Measurements from ENCODE around the gene CACNA1I.

DNA sequence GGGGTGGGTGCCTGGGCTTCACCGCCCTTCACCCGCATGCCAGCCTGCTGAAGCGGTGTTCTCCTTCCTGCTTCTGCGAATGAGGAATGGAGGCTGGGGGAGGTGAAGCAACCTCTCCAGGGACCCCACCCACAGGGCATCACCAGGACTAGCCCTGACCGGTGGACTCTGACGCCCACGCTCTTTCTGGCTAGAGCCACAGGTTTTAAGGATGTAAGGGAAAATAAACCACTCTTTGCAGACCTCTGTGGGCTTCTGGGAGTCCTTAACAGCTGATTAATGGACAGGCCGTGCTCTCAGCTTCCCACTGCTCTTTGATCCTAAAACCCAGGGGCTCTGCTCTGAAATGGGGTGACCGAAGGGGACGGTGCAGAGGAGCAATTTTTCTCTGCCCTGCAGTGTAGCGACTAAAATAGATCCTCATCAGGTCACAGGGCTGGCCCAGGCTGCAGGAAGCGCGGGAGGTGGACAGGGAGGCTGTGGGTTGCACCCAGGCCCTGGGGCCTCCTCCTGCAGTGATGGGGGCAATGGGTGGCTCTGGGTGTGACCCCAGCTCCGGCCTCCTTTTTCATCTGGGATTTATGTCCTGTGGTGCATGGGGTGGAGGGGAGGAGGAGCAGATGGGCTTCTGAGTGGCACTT is 127.4 kb downstream of the CACNA1I start:
- TF ChIP-seq POLR2A (IDR thresholded peaks at IDR 0.05) = no peak
- TF ChIP-seq, protein P1, sequence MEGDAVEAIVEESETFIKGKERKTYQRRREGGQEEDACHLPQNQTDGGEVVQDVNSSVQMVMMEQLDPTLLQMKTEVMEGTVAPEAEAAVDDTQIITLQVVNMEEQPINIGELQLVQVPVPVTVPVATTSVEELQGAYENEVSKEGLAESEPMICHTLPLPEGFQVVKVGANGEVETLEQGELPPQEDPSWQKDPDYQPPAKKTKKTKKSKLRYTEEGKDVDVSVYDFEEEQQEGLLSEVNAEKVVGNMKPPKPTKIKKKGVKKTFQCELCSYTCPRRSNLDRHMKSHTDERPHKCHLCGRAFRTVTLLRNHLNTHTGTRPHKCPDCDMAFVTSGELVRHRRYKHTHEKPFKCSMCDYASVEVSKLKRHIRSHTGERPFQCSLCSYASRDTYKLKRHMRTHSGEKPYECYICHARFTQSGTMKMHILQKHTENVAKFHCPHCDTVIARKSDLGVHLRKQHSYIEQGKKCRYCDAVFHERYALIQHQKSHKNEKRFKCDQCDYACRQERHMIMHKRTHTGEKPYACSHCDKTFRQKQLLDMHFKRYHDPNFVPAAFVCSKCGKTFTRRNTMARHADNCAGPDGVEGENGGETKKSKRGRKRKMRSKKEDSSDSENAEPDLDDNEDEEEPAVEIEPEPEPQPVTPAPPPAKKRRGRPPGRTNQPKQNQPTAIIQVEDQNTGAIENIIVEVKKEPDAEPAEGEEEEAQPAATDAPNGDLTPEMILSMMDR (IDR thresholded peaks at IDR 0.05) = no peak
- no peak for TF ChIP-seq EP300 (IDR thresholded peaks at IDR 0.05)
